CD4-positive, alpha-beta T cell treated with Interleukin-15 for 4 hours (primary cell): ENCODE data around the gene MED13L.
"Not testable (repeated sequence)": the region's sequence is repeated elsewhere in the genome, so short reads cannot be mapped to it uniquely, and the experiment has no call there.

Experiments used
- DNase-seq: peaks from one replicate; pipeline ENCODE4 v3.0.0-alpha.2; 2020; ENCODE audit warnings: low spot score

The MED13L gene

DNA sequence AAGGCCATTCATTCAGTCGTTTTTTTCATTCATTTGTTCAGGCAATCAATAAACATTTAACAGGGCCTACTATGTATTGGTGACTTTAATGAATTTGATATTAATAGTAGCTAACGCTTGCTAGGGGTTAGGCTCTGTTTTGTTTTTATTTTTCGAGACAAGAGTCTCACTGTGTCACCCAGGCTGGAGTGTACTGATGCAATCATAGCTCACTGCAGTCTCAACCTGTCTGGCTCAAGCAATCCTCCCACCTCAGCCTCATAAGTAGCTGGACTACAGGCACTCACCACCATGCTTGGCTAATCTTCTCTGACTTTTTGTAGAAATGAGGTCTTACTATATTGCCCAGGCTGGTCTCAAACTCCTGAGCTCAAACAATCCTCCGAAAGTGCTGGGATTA is 25.6 kb upstream of the MED13L start:
- DNase-seq = no peak

GRCh38 chr12:116302166-116303058 is 24.9 kb upstream of the MED13L start:
- DNase-seq = no peak

GRCh38 chr12:116301621-116302020 is 24.1 kb upstream of the MED13L start:
- DNase-seq = no peak

DNA sequence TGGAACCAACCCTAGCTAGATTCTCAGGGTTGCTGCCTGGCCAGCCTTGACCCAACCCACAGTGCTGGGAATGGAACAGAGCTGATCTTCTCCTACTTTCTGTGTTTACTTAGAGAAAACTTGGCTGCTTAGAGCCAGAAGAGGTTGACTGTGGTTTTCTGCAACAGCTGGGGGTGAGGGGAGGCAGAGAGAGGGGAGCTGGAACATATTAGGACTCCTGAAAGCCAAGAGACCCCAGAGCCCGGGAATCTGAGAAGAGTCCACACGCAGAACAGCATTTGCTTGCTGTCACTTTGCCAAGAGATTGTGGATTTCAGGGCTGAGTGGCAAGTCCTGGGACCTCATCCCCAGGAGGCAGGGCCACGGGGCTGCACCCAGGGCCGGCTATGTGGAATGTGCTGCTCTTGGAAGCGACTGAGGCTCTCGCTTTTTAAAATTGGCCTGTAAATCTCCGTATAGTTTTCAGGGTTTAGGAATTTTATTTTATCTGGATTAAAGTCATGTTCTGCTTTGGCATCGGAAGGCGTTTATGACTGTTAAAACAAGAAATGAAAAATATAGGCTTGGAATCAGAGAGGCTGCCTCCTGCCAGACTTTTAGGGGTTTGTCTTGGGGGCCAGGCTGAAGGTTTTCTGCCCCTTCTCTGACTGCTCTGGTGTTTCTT is 22.3 kb upstream of the MED13L start:
- no peak for DNase-seq

DNA sequence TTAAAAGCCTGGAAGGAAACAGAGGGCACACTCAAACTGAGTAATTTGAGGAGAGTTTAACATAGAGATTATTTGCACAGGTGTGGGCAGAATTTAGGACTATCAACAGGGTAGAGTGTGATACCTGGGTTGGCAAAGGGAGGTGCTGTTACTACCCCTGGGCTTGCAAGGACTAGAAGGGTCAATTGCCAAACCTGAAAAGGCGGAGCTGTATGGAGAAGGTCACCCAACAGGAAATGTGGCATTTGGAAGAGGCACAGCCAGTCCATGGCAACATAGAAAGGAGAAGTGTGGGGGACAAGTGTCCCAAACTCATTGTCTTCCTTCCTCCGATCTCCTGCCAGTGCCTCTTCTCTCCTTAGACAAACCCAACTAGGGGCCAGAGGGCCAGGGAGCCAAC is 21.6 kb upstream of the MED13L start:
- DNase-seq = no peak

GRCh38 chr12:116298578-116298977 is 21.1 kb upstream of the MED13L start:
- no peak for DNase-seq

DNA sequence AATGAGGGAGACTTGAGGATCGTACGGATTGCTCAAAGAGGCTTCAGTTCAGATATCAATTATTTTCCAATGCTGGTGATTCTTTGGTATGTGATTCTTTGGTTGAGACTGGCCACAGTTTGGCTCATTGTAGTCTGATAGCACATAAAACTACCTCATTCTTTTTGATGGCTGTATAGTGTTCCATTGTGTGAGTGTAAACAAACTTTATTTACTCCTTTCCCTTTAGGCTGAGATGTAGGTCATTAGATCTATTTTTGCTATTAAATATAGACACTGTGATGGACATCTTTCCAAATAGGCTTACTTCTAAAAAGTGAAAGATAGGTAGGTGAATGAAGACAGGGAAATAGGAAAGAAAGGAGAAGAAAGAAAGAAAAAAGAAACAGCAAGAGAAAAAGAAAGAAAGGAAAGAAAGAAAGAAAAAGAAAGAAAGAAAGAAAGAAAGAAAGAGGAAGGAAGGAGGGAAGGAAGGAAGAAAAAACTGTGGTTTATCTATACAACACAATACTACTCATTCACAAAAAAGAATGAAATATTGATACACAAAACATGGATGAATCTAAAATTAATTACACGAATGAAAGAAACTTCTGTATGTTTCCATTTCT is 19.8 kb upstream of the MED13L start:
- no peak for DNase-seq

DNA sequence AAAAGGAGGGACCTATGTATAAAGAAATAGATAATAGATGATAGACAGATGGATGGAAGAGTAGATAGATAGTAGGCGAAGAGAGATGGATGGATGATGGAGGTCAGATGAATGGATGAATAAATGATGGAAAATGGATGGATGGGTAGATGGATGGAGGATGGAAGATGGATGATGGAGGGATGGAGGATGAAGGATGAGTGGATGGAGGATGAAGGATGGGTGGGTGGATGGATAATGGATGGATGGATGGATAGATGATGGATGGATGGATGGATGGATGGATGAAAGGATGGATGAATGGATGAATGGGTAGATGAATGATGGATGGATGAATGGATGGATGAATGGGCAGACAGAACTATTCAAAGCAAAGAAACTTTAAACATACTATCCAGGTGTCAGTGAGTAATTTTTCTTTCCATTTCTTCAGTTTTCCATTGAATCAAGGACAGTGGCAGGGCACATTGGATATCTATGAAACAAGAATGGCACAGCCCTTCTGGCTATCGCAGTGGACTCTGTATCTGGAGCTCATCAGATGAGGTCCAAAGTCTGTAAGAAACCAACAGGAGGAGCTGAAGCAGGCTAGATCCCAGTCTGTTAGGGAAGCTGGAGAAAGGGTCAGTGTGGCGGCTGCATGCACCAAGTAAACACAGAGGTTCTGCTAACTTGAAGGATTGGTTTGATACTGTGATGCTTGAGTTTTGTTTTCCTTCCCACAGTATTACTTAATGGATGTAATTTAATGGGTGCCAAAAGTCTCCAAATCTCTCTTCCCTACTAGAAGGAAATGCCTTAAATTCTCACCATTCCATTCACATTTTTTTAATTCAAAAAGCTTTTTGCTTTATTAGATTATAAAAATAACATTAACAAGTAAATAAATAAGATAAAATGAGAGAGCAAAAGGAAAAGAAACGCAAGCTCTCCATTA is 18.1 kb upstream of the MED13L start:
- no peak for DNase-seq

DNA sequence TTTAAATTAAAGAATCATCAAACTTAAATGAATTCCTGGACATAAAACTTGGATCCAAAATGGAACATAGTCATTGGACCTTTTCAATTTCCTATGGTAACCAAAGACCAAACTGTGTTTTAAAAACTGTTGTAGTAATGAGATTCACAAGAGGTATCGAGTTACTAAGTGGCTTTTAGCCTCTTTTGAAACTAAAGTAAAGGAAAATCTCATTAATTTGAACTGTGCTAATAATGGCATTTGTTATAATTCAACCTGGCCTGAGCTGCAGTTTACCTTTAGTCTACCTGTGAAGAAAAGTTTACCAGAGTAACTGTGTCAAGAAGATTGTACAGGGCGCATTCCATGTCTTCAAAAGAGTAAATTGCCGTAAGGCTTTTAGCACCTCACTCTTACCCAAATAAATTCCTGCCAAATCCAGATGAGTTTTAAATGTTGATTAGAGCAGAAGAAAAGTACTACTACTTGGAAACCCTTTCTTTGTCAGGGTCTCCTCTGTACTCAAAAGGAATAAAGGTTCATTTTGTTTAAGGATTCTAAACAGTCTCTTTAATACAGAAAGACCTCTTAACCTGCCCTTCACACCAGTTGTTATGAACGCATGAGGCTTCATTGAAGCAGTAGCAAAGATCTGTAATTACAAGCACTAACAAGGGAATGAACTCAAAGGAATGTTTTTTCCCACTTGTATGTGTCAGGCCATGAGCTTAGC is 17.1 kb upstream of the MED13L start:
- no peak for DNase-seq

GRCh38 chr12:116293687-116294453 is 16.4 kb upstream of the MED13L start:
- no peak for DNase-seq

GRCh38 chr12:116291218-116291617 is 13.7 kb upstream of the MED13L start:
- DNase-seq = no peak

DNA sequence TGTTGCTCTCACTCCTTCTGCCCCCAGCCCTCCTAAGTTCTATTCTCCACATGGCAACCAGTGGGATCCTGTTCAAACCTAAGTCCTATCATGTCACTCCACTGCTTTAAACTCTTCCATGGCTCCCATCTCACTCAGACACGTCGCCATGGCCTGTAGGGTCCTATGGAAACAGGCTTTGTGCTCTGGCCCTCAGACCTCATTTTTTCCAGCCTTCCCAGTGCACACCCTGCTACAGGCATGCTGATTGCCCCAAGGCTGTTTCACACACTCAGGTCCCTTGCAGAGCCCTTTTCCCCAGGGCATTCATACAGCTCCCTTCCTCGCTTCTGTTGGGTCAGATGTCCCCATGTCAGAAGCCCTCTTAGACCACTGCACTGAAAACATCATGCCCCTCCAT is 11.2 kb upstream of the MED13L start:
- DNase-seq = no peak

GRCh38 chr12:116287842-116288301 is 10.4 kb upstream of the MED13L start:
- DNase-seq = no peak

DNA sequence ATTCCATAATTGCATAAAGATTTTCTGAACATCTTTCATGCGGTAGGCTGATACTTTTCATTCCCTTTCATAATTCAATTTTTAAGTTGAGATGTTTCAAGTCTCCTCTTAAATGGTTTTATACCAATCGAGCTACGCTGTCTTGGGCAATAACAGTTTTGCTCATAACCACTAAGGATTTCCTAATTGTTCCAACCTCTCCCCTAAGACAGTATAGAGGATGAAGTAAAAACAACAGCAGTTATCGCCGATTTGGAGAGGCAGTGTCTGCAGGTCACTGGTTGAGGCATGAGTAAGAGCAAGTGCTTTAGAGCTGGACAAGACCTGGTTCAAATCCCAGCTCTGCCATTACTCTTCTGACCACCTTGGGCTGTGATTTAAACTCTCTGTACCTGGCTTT is 6.9 kb upstream of the MED13L start:
- DNase-seq = no peak

- DNase-seq = not testable (repeated sequence)
Observed at GRCh38 chr12:116283881-116284280, 6.4 kb upstream of the MED13L start.

- DNase-seq = no peak
Observed at GRCh38 chr12:116282371-116283286, 5.1 kb upstream of the MED13L start.

DNA sequence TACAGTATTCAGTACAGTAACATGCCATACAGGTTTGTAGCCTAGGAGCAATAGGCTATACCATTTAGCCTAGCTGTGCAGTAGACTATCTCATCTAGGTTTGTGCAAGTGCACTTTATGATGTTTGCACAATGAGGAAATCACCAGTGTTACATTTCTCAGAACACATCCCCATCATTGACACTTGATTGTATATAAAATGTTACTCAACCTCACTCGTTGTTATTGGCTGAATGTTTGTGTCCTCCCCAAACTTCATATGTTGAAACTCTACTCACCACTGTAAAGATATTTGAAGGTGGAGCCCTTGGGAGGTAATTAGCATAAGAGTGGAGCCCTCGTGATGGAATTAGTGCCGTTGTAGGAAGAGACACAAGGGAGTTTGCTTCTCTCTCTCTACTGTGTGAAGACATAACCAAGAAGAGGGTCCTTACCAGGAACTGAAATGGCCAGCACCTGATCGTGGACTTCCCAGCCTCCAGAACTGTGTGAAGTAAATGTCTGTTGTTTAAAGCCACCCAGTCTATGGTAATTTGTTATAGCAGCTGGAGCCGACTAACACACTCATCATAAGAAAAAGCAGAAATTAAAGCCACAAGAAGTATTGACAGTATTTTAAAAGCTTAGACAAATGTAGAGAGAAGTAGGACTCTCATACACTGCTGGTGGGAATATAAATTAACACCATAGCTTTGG is 3.2 kb upstream of the MED13L start:
- DNase-seq = no peak

- DNase-seq = no peak
Observed at GRCh38 chr12:116278667-116279066, 1.2 kb upstream of the MED13L start.

- DNase-seq = no peak
Observed at GRCh38 chr12:116278279-116278626, 760 bp upstream of the MED13L start.
